Body of pancreas (tissue), 4 donors: ENCODE data around the gene ZW10. TPM values are rescaled to one million over a fixed set of nuclear protein-coding genes. Genes with fewer than 3 reads are reported as not detected.

ENCODE experiments used
- ATAC-seq: fragments of 150-250 bp; one replicate; pipeline ENCODE4 v1.9.1; 2016
- DNase-seq, 4 donors: peaks; one replicate each; pipeline ENCODE4 v3.0.0-alpha.2; 2019
- H3K27ac ChIP-seq, 4 donors: fragments of 200-600 bp; sonication (generic); 1 replicate in 3 of 4; 2 replicates in 1 of 4; pipeline versions ENCODE4 v1.5.1 to v1.6.1; 2016 to 2019; ENCODE audit warnings: mild to moderate bottlenecking in 1 of 4, mixed read lengths in 1 of 4, moderate library complexity in 1 of 4
- H3K27me3 ChIP-seq, 2 donors: fragments of 200-600 bp; sonication (generic); one replicate each; pipeline ENCODE4 v1.6.0; 2016; ENCODE audit warnings: mild to moderate bottlenecking in 1 of 2
- H3K36me3 ChIP-seq, 2 donors: fragments of 200-600 bp; sonication (generic); replicated peaks in 1 of 2; 2 replicates each; pipeline ENCODE4 v1.5.1; 2016; ENCODE audit warnings: low read depth in 2 of 2; ENCODE audit not compliant: insufficient read depth in 1 of 2
- H3K4me1 ChIP-seq: fragments of 200-600 bp; sonication (generic); one replicate; pipeline ENCODE4 v1.6.0; 2016
- H3K4me3 ChIP-seq, 2 donors: fragments of 200-600 bp; sonication (generic); 1 replicate in 1 of 2; 2 replicates in 1 of 2; pipeline ENCODE4 v1.5.1; 2016 to 2019
- H3K9me3 ChIP-seq, 3 donors: fragments of 200-600 bp; sonication (generic); 1 replicate in 2 of 3; 2 replicates in 1 of 3; pipeline ENCODE4 v1.5.1; 2016
- POLR2A ChIP-seq, 3 donors: fragments of 450-650 bp; IDR thresholded peaks; one replicate each; pipeline ENCODE4 v1.6.1; 2016; ENCODE audit warnings: antibody characterized with exemption in 3 of 3, mild to moderate bottlenecking in 2 of 3
- WGBS, 2 donors: methylation state at CpG; one replicate each; pipeline ENCODE4 v1.1.5; 2017; 5-methylcytosine and 5-hydroxymethylcytosine counted together
- intact Hi-C: fragments of 100-400 bp; cut with DNase I; formaldehyde crosslinking; loops from one replicate; pipeline ENCODE4 v1.15.1; 2023
- total RNA-seq, 2 donors: library from RNA; depleted of rRNA; stranded (reverse); fragments of >200 nt; gene quantifications; one replicate each; pipeline ENCODE4 v1.1.0, GENCODE V29; 2016
- TF ChIP-seq, protein P1 (sequence below), 7 experiments: fragments of 450-650 bp in 4 of 7; fragments of 200-600 bp in 3 of 7; sonication (generic) in 3 of 7; IDR thresholded peaks; one replicate each; pipeline ENCODE4 v1.5.1; 2016 to 2019; ENCODE audit warnings: antibody characterized with exemption in 7 of 7

Gene ZW10
- total RNA-seq, 2 donors from 2014 or later, result 6.9 to 10.4 TPM

DNA sequence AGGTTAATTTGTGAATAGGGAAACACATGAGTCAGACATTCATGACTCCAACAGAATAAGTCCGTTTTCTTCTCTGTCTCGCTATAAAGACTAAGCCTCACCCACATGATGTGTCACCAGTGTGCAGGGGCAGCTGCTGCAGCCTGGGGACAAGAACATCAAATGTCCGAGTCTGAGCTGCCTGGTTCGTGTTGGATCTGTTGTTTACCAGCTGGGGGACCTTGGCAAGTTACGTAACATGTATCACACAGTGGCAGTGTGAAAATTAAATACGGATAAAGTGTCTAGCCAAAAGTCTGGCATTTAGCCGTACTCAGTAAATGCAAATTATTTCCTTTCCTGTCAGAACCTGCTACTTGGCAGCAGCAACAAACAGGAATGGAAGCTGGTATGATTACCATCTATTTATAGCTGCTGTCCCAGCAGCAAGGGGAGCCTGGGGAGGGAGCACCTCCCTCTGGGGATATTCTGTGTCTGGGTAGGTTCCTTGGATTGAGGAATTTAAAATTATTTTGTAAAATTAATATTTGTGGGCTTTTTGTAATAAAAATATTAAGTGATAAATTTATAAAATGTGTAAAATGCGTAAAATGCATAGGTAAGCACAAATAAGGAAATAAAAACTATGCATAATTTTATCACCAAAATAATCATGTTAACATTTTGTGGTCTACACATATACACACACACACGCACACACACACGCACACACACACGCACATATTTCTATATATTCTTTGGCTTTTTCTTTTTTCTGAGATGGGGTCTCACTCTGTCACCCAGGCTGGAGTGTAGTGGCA lies 4.8 kb upstream of the ZW10 start:
- DNase-seq, result peak; percentile 51 to 78 (median 71)
- H3K4me1 ChIP-seq, result peaks cover 15% of the 10 kb centered on the region
- ATAC-seq, result peak; percentile 52
- H3K9me3 ChIP-seq, result no peaks in the 10 kb centered on the region
- intact Hi-C loops, result no loop called here
- TF ChIP-seq, protein P1, sequence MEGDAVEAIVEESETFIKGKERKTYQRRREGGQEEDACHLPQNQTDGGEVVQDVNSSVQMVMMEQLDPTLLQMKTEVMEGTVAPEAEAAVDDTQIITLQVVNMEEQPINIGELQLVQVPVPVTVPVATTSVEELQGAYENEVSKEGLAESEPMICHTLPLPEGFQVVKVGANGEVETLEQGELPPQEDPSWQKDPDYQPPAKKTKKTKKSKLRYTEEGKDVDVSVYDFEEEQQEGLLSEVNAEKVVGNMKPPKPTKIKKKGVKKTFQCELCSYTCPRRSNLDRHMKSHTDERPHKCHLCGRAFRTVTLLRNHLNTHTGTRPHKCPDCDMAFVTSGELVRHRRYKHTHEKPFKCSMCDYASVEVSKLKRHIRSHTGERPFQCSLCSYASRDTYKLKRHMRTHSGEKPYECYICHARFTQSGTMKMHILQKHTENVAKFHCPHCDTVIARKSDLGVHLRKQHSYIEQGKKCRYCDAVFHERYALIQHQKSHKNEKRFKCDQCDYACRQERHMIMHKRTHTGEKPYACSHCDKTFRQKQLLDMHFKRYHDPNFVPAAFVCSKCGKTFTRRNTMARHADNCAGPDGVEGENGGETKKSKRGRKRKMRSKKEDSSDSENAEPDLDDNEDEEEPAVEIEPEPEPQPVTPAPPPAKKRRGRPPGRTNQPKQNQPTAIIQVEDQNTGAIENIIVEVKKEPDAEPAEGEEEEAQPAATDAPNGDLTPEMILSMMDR (IDR thresholded peaks at IDR 0.05), result peak in 2 of 7 experiments; percentile 11
- peak in 1 of 3 donors; percentile 36 for TF ChIP-seq POLR2A (IDR thresholded peaks at IDR 0.05)
- no peaks in the 10 kb centered on the region for H3K36me3 ChIP-seq
- WGBS, 2 donors, result 20 to 24% methylated on average over 11 of the region's 11 CpGs
- no peaks in the 10 kb centered on the region for H3K27me3 ChIP-seq
- H3K4me3 ChIP-seq, result no peak overlapping the region
- peak overlapping the region; percentile 60 to 78 (median 72) for H3K27ac ChIP-seq

DNA sequence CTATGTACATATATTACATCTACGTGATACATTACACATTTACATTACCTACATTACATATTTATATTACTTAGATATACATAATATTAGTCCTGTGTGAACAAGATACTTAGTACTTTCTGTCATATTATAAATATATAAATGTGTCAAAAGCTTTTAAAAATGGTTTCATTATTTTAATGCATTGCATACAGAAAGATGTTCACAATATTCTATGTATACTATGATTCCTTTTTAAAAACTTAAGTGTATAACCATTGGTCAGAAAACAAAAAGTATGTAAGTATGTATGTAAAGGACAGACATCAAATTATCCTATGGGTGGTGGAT lies 647 bp upstream of the ZW10 start:
- WGBS, 2 donors, result 0% methylated on average over 1 of the region's 1 CpG
- intact Hi-C loops, result no loop called here
- TF ChIP-seq, protein P1 (IDR thresholded peaks at IDR 0.05), result no peak
- TF ChIP-seq POLR2A (IDR thresholded peaks at IDR 0.05), result no peak

DNA sequence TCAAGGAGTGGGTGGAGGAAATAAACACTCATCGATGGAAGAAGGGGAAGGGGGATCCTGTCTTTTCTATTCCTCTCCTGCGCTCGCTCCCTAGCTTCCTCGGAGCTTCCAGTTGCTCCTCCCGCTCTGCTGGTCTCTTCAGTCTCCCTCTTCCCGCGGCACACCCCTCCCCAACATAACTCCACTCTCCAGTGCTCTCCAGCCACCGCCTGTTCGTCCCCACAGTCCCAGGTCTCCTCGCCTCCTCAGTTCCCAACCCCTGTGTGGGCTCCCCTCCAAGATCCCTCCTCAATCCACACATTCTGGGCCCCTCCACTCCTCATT lies 438 bp downstream of the ZW10 start:
- DNase-seq (peak in 3 of 4 donors; percentile 26 to 30 (median 29)), ATAC-seq (no peak)
- peak overlapping the region; percentile 55 to 71 for H3K4me3 ChIP-seq
- intact Hi-C loops, result no loop called here
- no peaks in the 10 kb centered on the region for H3K27me3 ChIP-seq
- H3K4me1 ChIP-seq, result peaks cover 19% of the 10 kb centered on the region
- peak overlapping the region in 3 of 4 donors; percentile 74 to 81 (median 81) for H3K27ac ChIP-seq
- no peak for TF ChIP-seq POLR2A (IDR thresholded peaks at IDR 0.05)
- TF ChIP-seq, protein P1 (IDR thresholded peaks at IDR 0.05), result no peak
- 1% methylated on average over 10 of the region's 10 CpGs for WGBS, 2 donors
- H3K9me3 ChIP-seq, result no peaks in the 10 kb centered on the region
- no peaks in the 10 kb centered on the region for H3K36me3 ChIP-seq

More for the DNA sequence above, 647 bp upstream of the ZW10 start:
- peak overlapping the region in 3 of 4 donors; percentile 74 to 81 (median 81) for H3K27ac ChIP-seq
- peaks cover 29% of the 10 kb centered on the region for H3K4me1 ChIP-seq
- H3K27me3 ChIP-seq, result no peaks in the 10 kb centered on the region
- ATAC-seq (no peak), DNase-seq (no peak)
- H3K9me3 ChIP-seq, result no peaks in the 10 kb centered on the region
- peak overlapping the region in 1 of 2 donors; percentile 55 for H3K4me3 ChIP-seq
- H3K36me3 ChIP-seq, result no peaks in the 10 kb centered on the region

DNA sequence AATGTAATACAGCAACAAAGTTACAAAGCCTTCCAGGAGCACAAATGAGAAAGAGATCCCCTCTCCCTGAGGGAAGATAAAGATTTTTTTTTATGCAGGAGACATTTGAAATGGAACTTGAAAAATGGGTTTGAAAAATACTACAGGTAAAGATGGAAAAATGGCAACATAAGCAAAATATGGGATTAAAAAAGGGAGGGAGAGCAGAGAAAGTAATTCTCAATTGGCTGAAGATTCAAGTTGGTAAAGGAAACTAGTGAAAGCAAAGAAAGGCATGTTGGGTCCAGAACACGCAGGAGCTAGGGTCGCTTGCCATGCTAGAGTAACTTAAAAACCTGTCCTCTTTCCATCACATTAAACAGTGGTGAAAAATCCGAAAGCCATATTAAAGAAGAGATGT lies 1.5 kb downstream of the ZW10 start:
- no peak for DNase-seq
- no peak for ATAC-seq
- Histone ChIP-seq H3K27me3 (no peaks in the 10 kb centered on the region), H3K9me3 (no peaks in the 10 kb centered on the region), H3K4me1 (peaks cover 14% of the 10 kb centered on the region), H3K36me3 (peaks cover 0 to 3% of the 10 kb centered on the region in 2 donors), H3K27ac (no peak overlapping the region), H3K4me3 (no peak overlapping the region)
- WGBS, 2 donors, result 62 to 83% methylated on average over 3 of the region's 3 CpGs
- no peak for TF ChIP-seq POLR2A (IDR thresholded peaks at IDR 0.05)
- TF ChIP-seq, protein P1 (IDR thresholded peaks at IDR 0.05), result no peak
- intact Hi-C loops, result no loop called here
